GM12891 (cell line): ENCODE data around the gene NAXD.

ENCODE experiments used
- PAX5 ChIP-seq: IDR thresholded peaks from 2 replicates; pipeline ENCODE4 v1.6.1; 2011; ENCODE audit warnings: low read length, moderate library complexity, mild to moderate bottlenecking; ENCODE audit not compliant: insufficient read depth, severe bottlenecking
- POLR2A ChIP-seq: IDR thresholded peaks from 2 replicates; pipeline ENCODE4 v1.6.1; 2011; ENCODE audit warnings: low read depth, low read length, control low read depth
- POLR2AphosphoS5 ChIP-seq: IDR thresholded peaks from 2 replicates; pipeline ENCODE4 v1.6.1; 2011; ENCODE audit warnings: low read depth, low read length, control low read depth
- POU2F2 ChIP-seq: IDR thresholded peaks from 2 replicates; pipeline ENCODE4 v1.6.1; 2011; ENCODE audit warnings: low read depth, mild to moderate bottlenecking, control low read depth, low read length, moderate library complexity
- SPI1 ChIP-seq: IDR thresholded peaks from 2 replicates; pipeline ENCODE4 v1.6.1; 2011; ENCODE audit warnings: low read depth, low read length, control low read depth
- TAF1 ChIP-seq: IDR thresholded peaks from 2 replicates; pipeline ENCODE4 v1.6.1; 2011; ENCODE audit warnings: low read depth, low read length, control low read depth

GRCh38 chr13:110644892-110645521 lies 29.7 kb downstream of the NAXD start:
- TF ChIP-seq TAF1 (no peak), POLR2A (no peak), SPI1 (no peak), POLR2AphosphoS5 (no peak; the same call in 1 of the 2 replicates), POU2F2 (0 out of 2 replicates have a peak, but pooled peaks have one; percentile 11), PAX5 (no peak)
